ENCODE results near the gene EPHB6.

The EPHB6 gene

DNA sequence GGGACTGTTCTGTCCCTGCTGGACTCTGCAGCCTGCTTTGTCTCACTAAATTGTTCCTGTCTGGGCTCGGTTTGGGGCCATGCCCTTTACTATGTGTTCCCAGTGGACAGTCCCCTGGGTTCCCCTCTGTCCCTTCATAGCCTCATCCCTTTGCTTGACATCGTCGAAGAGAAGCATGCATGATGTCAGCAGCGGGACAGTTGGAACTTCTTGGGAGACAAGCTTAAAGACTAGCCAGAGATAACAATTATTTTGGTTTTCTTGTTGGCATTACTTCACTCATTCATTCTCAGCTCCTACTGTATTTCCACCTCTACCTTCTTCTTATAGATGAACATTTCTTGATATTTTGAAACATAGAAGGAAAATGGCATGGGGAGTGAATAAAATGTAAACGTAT is 2.7 kb downstream of the EPHB6 start:
- H3K27me3 ChIP-seq (ENCODE audit: insufficient read depth, low read depth, severe bottlenecking) = peaks cover 7% of the 10 kb centered on the region
- H3K4me3 ChIP-seq (ENCODE audit: low read depth, low read length) = no peak overlapping the region
- H3K36me3 ChIP-seq = no peaks in the 10 kb centered on the region
- no peaks in the 10 kb centered on the region for H3K9me3 ChIP-seq (ENCODE audit: severe bottlenecking)
- TF ChIP-seq CTCF (IDR thresholded peaks at IDR 0.05; ENCODE audit: low read depth, low read length) = no peak
- H3K27ac ChIP-seq = no peak overlapping the region
- no peak for DNase-seq

- Histone ChIP-seq H3K4me3 (ENCODE audit: low read depth, low read length) (no peak overlapping the region), H3K27me3 (ENCODE audit: insufficient read depth, low read depth, severe bottlenecking) (peaks cover 7% of the 10 kb centered on the region), H3K36me3 (no peaks in the 10 kb centered on the region), H3K9me3 (ENCODE audit: severe bottlenecking) (no peaks in the 10 kb centered on the region), H3K27ac (no peak overlapping the region)
- DNase-seq = no peak
- no peak for TF ChIP-seq CTCF (IDR thresholded peaks at IDR 0.05; ENCODE audit: low read depth, low read length)
Measured at GRCh38 chr7:142859411-142859810, 4.5 kb downstream of the EPHB6 start.

GRCh38 chr7:142859829-142860228 is 5.0 kb downstream of the EPHB6 start:
- Histone ChIP-seq H3K36me3 (no peaks in the 10 kb centered on the region), H3K9me3 (ENCODE audit: severe bottlenecking) (no peaks in the 10 kb centered on the region), H3K4me3 (ENCODE audit: low read depth, low read length) (no peak overlapping the region), H3K27ac (no peak overlapping the region), H3K27me3 (ENCODE audit: insufficient read depth, low read depth, severe bottlenecking) (peaks cover 7% of the 10 kb centered on the region)
- no peak for DNase-seq
- TF ChIP-seq CTCF (IDR thresholded peaks at IDR 0.05; ENCODE audit: low read depth, low read length) = no peak

DNA sequence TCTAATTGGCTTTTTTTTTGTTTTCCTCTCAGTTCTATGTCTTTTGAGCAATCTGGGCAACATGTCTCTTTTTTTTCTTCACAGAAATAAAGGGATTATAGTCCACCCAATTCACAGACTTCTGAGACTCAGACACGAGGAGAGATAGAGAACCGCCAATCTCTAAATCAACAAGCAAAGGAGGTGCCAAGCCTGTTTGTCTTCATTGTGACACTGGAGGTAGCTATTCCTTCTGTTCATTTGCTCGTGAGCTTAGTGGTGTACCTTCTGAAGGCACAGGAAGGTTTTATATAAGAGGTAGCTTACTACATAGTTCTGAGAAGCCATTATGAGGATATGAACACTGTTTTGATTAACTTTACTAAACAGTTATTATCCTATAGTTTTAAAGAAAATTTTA is 6.1 kb downstream of the EPHB6 start:
- Histone ChIP-seq H3K27me3 (ENCODE audit: insufficient read depth, low read depth, severe bottlenecking) (no peaks in the 10 kb centered on the region), H3K27ac (no peak overlapping the region), H3K9me3 (ENCODE audit: severe bottlenecking) (no peaks in the 10 kb centered on the region), H3K36me3 (no peaks in the 10 kb centered on the region), H3K4me3 (ENCODE audit: low read depth, low read length) (no peak overlapping the region)
- DNase-seq = no peak
- no peak for TF ChIP-seq CTCF (IDR thresholded peaks at IDR 0.05; ENCODE audit: low read depth, low read length)

GRCh38 chr7:142862351-142862750 is 7.5 kb downstream of the EPHB6 start:
- no peaks in the 10 kb centered on the region for H3K27me3 ChIP-seq (ENCODE audit: insufficient read depth, low read depth, severe bottlenecking)
- no peaks in the 10 kb centered on the region for H3K36me3 ChIP-seq
- TF ChIP-seq CTCF (IDR thresholded peaks at IDR 0.05; ENCODE audit: low read depth, low read length) = no peak
- H3K27ac ChIP-seq = no peak overlapping the region
- H3K9me3 ChIP-seq (ENCODE audit: severe bottlenecking) = no peaks in the 10 kb centered on the region
- no peak overlapping the region for H3K4me3 ChIP-seq (ENCODE audit: low read depth, low read length)
- no peak for DNase-seq

DNA sequence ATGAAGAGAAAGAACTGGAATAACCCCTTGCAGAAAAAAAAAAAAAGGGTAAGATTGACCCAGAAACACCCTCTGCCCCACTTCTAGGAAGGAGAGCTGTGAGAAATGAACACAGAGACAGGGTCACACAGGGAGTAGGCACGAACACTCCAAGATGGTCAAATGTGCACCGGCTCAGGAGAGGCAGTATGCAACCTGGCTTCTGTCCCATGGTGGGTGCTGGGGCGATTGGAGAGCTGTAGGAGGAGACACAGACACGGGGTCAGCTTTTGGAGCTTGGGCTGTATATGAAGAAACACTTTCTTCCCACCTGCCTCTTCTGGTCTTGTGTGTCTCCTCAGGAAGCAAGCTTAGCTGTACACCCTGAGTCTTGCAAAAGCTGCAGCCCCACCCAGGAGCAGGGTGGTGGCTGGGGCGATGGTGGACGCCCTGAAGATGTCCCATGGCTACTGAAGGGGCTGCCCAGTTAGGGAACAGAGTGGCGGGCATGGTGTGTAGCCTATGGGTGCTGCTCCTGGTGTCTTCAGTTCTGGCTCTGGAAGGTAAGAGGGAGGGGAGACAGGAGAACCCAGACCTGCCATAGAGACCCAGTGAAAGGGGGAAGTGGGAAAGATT is 8.0 kb downstream of the EPHB6 start:
- no peak for DNase-seq

More for the DNA sequence above, 8.0 kb downstream of the EPHB6 start:
- no peaks in the 10 kb centered on the region for H3K36me3 ChIP-seq
- H3K9me3 ChIP-seq (ENCODE audit: severe bottlenecking) = no peaks in the 10 kb centered on the region
- no peak overlapping the region for H3K27ac ChIP-seq
- H3K27me3 ChIP-seq (ENCODE audit: insufficient read depth, low read depth, severe bottlenecking) = no peaks in the 10 kb centered on the region
- no peak for TF ChIP-seq CTCF (IDR thresholded peaks at IDR 0.05; ENCODE audit: low read depth, low read length)
- no peak overlapping the region for H3K4me3 ChIP-seq (ENCODE audit: low read depth, low read length)

Data from WERI-Rb-1 (cell line).